Adrenal gland (tissue), 5 donors: ENCODE results near the gene TOMT.

Experiments used
- CTCF ChIP-seq, 6 experiments: fragments of 450-650 bp in 4 of 6; fragments of 200-600 bp in 2 of 6; sonication (generic) in 1 of 6; IDR thresholded peaks; 1 replicate in 5 of 6; 2 replicates in 1 of 6; pipeline versions ENCODE4 v1.5.1 to v1.8.0; 2016 to 2021; ENCODE audit warnings: antibody characterized with exemption in 6 of 6, mild to moderate bottlenecking in 2 of 6, moderate library complexity in 1 of 6
- POLR2A ChIP-seq, 2 donors: fragments of 450-650 bp; IDR thresholded peaks; one replicate each; pipeline ENCODE4 v1.6.1; 2017; ENCODE audit warnings: antibody characterized with exemption in 2 of 2, mild to moderate bottlenecking in 2 of 2, moderate library complexity in 1 of 2
- donor health status: DM: no; HTN: no; CAD: no.

- TF ChIP-seq CTCF (IDR thresholded peaks at IDR 0.05) (no peak), POLR2A (IDR thresholded peaks at IDR 0.05) (no peak)
These were observed 45.2 kb downstream of the TOMT start for GRCh38 chr11:72150882-72151281.
